Breast epithelium (tissue), 4 donors: Measurements from ENCODE around the gene SKAP1. TPM values are rescaled to one million over a fixed set of nuclear protein-coding genes. Genes with fewer than 3 reads are reported as not detected.

Source experiments
- DNase-seq, 2 donors: peaks; one replicate each; pipeline ENCODE4 v3.0.0-alpha.2; 2019; ENCODE audit warnings: low spot score in 2 of 2
- H3K27ac ChIP-seq, 2 donors: fragments of 200-600 bp; sonication (generic) in 1 of 2; one replicate each; pipeline ENCODE4 v1.5.1; 2016 to 2019; ENCODE audit warnings: mild to moderate bottlenecking in 1 of 2
- H3K27me3 ChIP-seq, 2 donors: fragments of 200-600 bp; sonication (generic) in 1 of 2; one replicate each; pipeline versions ENCODE4 v1.5.1 to v1.6.0; 2017 to 2019; ENCODE audit warnings: control low read depth in 1 of 2, mild to moderate bottlenecking in 1 of 2
- H3K36me3 ChIP-seq: fragments of 200-600 bp; one replicate; pipeline ENCODE4 v1.5.1; 2019
- H3K4me1 ChIP-seq, 2 donors: fragments of 200-600 bp; sonication (generic); one replicate each; pipeline ENCODE4 v1.5.1; 2016 to 2019; ENCODE audit warnings: control low read depth in 1 of 2
- H3K4me3 ChIP-seq, 3 donors: fragments of 200-600 bp; sonication (generic); 1 replicate in 2 of 3; 2 replicates in 1 of 3; pipeline ENCODE4 v1.5.1; 2016 to 2019; ENCODE audit warnings: mild to moderate bottlenecking in 3 of 3, moderate library complexity in 2 of 3
- H3K9me3 ChIP-seq, 2 donors: fragments of 200-600 bp; sonication (generic) in 1 of 2; one replicate each; pipeline ENCODE4 v1.5.1; 2016 to 2019; ENCODE audit warnings: control low read depth in 1 of 2
- POLR2A ChIP-seq: fragments of 450-650 bp; IDR thresholded peaks from one replicate; pipeline ENCODE4 v1.6.1; 2016; ENCODE audit warnings: antibody characterized with exemption, mild to moderate bottlenecking, moderate library complexity
- POLR2AphosphoS5 ChIP-seq, 3 donors: sonication (generic); formaldehyde crosslinking; IDR thresholded peaks; one replicate each; pipeline ENCODE4 v1.6.1; 2017; ENCODE audit warnings: antibody characterized with exemption in 3 of 3
- intact Hi-C: fragments of 100-400 bp; cut with DNase I; formaldehyde crosslinking; loops from one replicate; pipeline ENCODE4 v1.15.1; 2023; ENCODE audit warnings: low total_unique reads
- total RNA-seq, 3 donors: library from RNA; depleted of rRNA; stranded (reverse); fragments of >200 nt; gene quantifications; one replicate each; pipeline ENCODE4 v1.1.0, GENCODE V29; 2016
- TF ChIP-seq, protein P1 (sequence below), 3 donors: fragments of 450-650 bp; IDR thresholded peaks; one replicate each; pipeline ENCODE4 v1.5.1; 2016 to 2017; ENCODE audit warnings: antibody characterized with exemption in 3 of 3, mild to moderate bottlenecking in 3 of 3, moderate library complexity in 3 of 3

Gene SKAP1
- total RNA-seq, 3 donors from 2014 or later = 1.1 to 7.5 (median 5.9) TPM

DNA sequence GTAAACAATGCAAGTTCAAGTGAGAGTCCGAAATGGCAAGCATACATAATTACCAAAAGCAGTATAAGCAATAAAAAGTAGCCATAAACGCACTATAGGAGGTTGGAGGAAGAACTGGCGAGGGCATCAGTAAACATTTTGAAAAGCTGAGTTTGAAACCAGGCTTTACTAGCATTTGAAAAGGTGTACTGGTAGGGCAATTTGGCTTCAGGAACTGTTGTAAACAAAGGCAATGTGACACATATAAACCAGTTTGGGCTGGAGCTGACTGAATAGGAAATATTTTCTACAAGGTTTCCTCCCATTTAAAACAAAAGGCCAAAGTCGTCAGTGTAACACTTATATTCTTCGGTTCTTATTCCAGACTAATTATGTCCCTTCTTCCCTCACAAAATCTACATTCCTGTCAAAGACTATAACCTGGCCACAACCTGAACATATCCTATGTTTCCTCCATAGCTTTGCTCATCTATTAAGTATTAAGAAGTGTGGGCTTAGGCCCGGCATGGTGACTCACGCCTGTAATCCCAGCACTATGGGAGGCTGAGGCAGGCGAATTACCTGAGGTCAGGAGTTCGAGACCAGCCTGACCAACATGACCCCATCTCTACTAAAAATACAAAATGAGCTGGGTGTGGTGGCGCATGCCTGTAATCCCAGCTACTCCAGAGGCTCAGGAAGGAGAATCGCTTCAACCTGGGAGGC is 336.5 kb downstream of the SKAP1 start:
- Histone ChIP-seq H3K27me3 (no peaks in the 10 kb centered on the region), H3K4me3 (no peak overlapping the region), H3K27ac (peak overlapping the region; percentile 72 to 73), H3K36me3 (no peaks in the 10 kb centered on the region), H3K4me1 (no peaks in the 10 kb centered on the region), H3K9me3 (no peaks in the 10 kb centered on the region)
- no peak for DNase-seq
- intact Hi-C loops = no loop called here
- TF ChIP-seq, protein P1, sequence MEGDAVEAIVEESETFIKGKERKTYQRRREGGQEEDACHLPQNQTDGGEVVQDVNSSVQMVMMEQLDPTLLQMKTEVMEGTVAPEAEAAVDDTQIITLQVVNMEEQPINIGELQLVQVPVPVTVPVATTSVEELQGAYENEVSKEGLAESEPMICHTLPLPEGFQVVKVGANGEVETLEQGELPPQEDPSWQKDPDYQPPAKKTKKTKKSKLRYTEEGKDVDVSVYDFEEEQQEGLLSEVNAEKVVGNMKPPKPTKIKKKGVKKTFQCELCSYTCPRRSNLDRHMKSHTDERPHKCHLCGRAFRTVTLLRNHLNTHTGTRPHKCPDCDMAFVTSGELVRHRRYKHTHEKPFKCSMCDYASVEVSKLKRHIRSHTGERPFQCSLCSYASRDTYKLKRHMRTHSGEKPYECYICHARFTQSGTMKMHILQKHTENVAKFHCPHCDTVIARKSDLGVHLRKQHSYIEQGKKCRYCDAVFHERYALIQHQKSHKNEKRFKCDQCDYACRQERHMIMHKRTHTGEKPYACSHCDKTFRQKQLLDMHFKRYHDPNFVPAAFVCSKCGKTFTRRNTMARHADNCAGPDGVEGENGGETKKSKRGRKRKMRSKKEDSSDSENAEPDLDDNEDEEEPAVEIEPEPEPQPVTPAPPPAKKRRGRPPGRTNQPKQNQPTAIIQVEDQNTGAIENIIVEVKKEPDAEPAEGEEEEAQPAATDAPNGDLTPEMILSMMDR (IDR thresholded peaks at IDR 0.05) = no peak
- TF ChIP-seq POLR2A (no peak), POLR2AphosphoS5 (IDR thresholded peaks at IDR 0.05) (no peak)

DNA sequence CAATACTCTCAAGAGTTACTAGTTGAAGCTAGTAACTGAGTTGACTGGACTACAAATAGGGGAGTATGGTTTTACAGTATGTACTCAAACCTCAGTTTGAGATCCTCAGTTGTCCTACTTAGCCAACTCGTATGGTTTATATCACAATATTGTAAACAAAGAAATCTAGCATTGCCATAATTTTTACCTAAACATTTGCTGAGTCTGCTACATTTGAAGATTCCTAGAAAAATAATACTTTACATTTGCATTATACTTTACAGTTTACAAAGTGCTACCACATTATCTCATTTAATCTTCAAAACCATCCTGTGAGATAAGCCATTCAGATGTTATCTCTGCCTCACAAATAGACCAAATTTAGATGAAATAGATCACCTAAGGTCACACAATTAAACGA is 345.1 kb downstream of the SKAP1 start:
- no peak overlapping the region for H3K27ac ChIP-seq
- intact Hi-C loops = no loop called here

More for the DNA sequence above, 345.1 kb downstream of the SKAP1 start:
- Histone ChIP-seq H3K36me3 (no peaks in the 10 kb centered on the region), H3K4me3 (no peak overlapping the region), H3K9me3 (no peaks in the 10 kb centered on the region), H3K4me1 (no peaks in the 10 kb centered on the region), H3K27me3 (no peaks in the 10 kb centered on the region)
- DNase-seq = no peak
- TF ChIP-seq, protein P1 (IDR thresholded peaks at IDR 0.05) = no peak
- TF ChIP-seq POLR2A (no peak), POLR2AphosphoS5 (IDR thresholded peaks at IDR 0.05) (no peak)

Other genes starting within 250 kb of the SKAP1 start
- not detected for gene HOXB1, start 100.8 kb upstream of the SKAP1 start, total RNA-seq
- 10 to 100 TPM; 13.6 to 36.4 (median 19.6) TPM for gene HOXB2, start 114.9 kb upstream of the SKAP1 start, total RNA-seq
- 1 to 10 TPM; 2.2 to 7.5 (median 2.3) TPM for gene HOXB4, start 148.1 kb upstream of the SKAP1 start, total RNA-seq
- gene HOXB3, start 160.0 kb upstream of the SKAP1 start, total RNA-seq = 10 to 100 TPM; 13.8 to 36.7 (median 14.4) TPM
- 1 to 10 TPM in 2 of 3 donors, under 1 TPM in 1; 0.44 to 2.0 (median 1.4) TPM for gene HOXB5, start 163.6 kb upstream of the SKAP1 start, total RNA-seq
- gene HOXB6, start 174.8 kb upstream of the SKAP1 start, total RNA-seq = 10 to 100 TPM in 2 of 3 donors, 1 to 10 TPM in 1; 1.0 to 24.9 (median 18.2) TPM
- 10 to 100 TPM in 1 of 3 donors, 1 to 10 TPM in 2; 1.5 to 16.8 (median 4.3) TPM for gene HOXB7, start 180.8 kb upstream of the SKAP1 start, total RNA-seq
- gene HOXB8, start 185.1 kb upstream of the SKAP1 start, total RNA-seq = 1 to 10 TPM in 2 of 3 donors, under 1 TPM in 1; 0.59 to 4.6 (median 4.6) TPM
- under 1 TPM; 0.32 to 0.44 (median 0.33) TPM for gene HOXB9, start 196.1 kb upstream of the SKAP1 start, total RNA-seq